K562 (cell line): ENCODE results near the gene SIGLEC5. TPM values are rescaled to one million over a fixed set of nuclear protein-coding genes. Genes with fewer than 3 reads are reported as not detected.

Source experiments
- CBFA2T2 ChIP-seq: fragments of 450-650 bp; conservative IDR thresholded peaks from 2 replicates; pipeline ENCODE4 v1.6.1; 2017; ENCODE audit warnings: mild to moderate bottlenecking
- ZNF436 ChIP-seq: fragments of 250-450, 450-650 bp; sonication (Bioruptor Pico); formaldehyde crosslinking; IDR thresholded peaks from 2 replicates; pipeline ENCODE4 v1.7.0; 2020; ENCODE audit warnings: mild to moderate bottlenecking
- ZNF785 ChIP-seq: fragments of 250-450 bp; sonication (Bioruptor Pico); IDR thresholded peaks from 2 replicates; pipeline ENCODE4 v1.4.0; 2020; ENCODE audit warnings: mild to moderate bottlenecking
- polyA plus RNA-seq, 8 experiments: library from polyadenylated mRNA; depleted of rRNA in 4 of 8; stranded (reverse) in 5 of 8; unstranded in 3 of 8; fragments of >200 nt; fragmentation: Nextera tagmentation in 2 of 8; fragmentation: Illumina TruSeq in 1 of 8; extraction: Ambion mirVana in 2 of 8; extraction: Trizol in 1 of 8; gene quantifications; 2 replicates each; pipeline versions ENCODE4 v1.2.1 to v1.2.3, GENCODE V29; 2011 to 2014; ENCODE audit warnings: inconsistent platforms in 1 of 8, missing spikeins in 1 of 8
- total RNA-seq, 7 experiments: library from RNA; depleted of rRNA in 6 of 7; stranded (reverse); fragments of >200 nt in 6 of 7; fragmentation: Illumina TruSeq in 2 of 7; extraction: Trizol in 2 of 7; gene quantifications; 2 replicates each; pipeline versions ENCODE4 v1.2.1 to v1.2.3, GENCODE V29; 2011 to 2021; ENCODE audit warnings: low replicate concordance in 1 of 7
- TF ChIP-seq, protein P1 (sequence below): fragments of 450-650 bp; IDR thresholded peaks from 2 replicates; pipeline ENCODE4 v1.6.1; 2016; ENCODE audit warnings: low read depth
- TF ChIP-seq, protein P2 (sequence below): sonication (generic); formaldehyde crosslinking; IDR thresholded peaks from 2 replicates; pipeline ENCODE4 v1.8.0; 2023; ENCODE audit warnings: mild to moderate bottlenecking, missing genetic modification reagents

The SIGLEC5 gene
- total and polyA plus RNA-seq, 9 of the 15 experiments (the other 6 are each of a cell fraction or from before 2014, with no cell fraction given), result 0.14 TPM; not detected in 8

DNA sequence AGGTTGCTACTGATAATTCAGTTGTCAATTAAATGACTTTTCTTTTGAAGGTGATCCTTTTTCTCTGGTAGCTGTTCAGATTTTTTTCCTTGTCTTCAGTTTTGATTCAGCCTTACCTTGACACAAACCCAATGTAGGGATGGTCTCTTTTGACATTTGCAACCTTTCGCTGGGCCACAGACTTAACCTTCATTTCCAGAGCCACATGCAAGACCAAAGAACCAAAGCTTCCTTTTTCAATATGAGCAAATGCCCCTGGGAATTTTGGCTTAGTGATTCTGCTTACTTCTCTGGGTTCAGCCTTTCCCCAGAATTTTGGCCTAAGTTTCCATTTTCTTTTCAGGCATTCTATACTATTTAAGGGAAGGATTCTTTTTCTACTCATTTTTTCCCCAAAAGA, 19.6 kb downstream of the SIGLEC5 start (continued):
- TF ChIP-seq, protein P1, sequence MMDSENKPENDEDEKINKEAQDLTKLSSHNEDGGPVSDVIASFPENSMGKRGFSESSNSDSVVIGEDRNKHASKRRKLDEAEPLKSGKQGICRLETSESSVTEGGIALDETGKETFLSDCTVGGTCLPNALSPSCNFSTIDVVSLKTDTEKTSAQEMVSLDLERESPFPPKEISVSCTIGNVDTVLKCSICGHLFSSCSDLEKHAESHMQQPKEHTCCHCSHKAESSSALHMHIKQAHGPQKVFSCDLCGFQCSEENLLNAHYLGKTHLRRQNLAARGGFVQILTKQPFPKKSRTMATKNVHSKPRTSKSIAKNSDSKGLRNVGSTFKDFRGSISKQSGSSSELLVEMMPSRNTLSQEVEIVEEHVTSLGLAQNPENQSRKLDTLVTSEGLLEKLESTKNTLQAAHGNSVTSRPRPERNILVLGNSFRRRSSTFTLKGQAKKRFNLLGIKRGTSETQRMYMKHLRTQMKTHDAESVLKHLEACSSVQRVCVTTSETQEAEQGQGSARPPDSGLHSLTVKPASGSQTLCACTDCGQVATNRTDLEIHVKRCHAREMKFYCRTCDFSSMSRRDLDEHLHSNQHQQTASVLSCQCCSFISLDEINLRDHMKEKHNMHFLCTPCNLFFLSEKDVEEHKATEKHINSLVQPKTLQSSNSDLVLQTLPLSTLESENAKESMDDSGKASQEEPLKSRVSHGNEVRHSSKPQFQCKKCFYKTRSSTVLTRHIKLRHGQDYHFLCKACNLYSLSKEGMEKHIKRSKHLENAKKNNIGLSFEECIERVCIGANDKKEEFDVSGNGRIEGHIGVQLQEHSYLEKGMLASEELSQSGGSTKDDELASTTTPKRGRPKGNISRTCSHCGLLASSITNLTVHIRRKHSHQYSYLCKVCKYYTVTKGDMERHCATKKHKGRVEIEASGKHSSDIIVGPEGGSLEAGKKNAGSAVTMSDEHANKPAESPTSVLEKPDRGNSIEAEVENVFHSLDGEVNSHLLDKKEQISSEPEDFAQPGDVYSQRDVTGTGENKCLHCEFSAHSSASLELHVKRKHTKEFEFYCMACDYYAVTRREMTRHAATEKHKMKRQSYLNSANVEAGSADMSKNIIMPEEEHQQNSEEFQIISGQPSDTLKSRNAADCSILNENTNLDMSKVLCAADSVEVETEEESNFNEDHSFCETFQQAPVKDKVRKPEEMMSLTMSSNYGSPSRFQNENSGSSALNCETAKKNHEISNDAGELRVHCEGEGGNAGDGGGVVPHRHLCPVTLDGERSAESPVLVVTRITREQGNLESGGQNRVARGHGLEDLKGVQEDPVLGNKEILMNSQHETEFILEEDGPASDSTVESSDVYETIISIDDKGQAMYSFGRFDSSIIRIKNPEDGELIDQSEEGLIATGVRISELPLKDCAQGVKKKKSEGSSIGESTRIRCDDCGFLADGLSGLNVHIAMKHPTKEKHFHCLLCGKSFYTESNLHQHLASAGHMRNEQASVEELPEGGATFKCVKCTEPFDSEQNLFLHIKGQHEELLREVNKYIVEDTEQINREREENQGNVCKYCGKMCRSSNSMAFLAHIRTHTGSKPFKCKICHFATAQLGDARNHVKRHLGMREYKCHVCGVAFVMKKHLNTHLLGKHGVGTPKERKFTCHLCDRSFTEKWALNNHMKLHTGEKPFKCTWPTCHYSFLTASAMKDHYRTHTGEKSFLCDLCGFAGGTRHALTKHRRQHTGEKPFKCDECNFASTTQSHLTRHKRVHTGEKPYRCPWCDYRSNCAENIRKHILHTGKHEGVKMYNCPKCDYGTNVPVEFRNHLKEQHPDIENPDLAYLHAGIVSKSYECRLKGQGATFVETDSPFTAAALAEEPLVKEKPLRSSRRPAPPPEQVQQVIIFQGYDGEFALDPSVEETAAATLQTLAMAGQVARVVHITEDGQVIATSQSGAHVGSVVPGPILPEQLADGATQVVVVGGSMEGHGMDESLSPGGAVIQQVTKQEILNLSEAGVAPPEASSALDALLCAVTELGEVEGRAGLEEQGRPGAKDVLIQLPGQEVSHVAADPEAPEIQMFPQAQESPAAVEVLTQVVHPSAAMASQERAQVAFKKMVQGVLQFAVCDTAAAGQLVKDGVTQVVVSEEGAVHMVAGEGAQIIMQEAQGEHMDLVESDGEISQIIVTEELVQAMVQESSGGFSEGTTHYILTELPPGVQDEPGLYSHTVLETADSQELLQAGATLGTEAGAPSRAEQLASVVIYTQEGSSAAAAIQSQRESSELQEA, result no peak
- TF ChIP-seq ZNF785 (CRISPR knock-in tag) (no peak), CBFA2T2 (no peak), ZNF436 (no peak)
- TF ChIP-seq, protein P2, sequence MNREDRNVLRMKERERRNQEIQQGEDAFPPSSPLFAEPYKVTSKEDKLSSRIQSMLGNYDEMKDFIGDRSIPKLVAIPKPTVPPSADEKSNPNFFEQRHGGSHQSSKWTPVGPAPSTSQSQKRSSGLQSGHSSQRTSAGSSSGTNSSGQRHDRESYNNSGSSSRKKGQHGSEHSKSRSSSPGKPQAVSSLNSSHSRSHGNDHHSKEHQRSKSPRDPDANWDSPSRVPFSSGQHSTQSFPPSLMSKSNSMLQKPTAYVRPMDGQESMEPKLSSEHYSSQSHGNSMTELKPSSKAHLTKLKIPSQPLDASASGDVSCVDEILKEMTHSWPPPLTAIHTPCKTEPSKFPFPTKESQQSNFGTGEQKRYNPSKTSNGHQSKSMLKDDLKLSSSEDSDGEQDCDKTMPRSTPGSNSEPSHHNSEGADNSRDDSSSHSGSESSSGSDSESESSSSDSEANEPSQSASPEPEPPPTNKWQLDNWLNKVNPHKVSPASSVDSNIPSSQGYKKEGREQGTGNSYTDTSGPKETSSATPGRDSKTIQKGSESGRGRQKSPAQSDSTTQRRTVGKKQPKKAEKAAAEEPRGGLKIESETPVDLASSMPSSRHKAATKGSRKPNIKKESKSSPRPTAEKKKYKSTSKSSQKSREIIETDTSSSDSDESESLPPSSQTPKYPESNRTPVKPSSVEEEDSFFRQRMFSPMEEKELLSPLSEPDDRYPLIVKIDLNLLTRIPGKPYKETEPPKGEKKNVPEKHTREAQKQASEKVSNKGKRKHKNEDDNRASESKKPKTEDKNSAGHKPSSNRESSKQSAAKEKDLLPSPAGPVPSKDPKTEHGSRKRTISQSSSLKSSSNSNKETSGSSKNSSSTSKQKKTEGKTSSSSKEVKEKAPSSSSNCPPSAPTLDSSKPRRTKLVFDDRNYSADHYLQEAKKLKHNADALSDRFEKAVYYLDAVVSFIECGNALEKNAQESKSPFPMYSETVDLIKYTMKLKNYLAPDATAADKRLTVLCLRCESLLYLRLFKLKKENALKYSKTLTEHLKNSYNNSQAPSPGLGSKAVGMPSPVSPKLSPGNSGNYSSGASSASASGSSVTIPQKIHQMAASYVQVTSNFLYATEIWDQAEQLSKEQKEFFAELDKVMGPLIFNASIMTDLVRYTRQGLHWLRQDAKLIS (CRISPR knock-in tag), result no peak
